Skeletal muscle tissue (tissue), 4 donors: ENCODE data around the gene ATG16L2. TPM values are rescaled to one million over a fixed set of nuclear protein-coding genes. Genes with fewer than 3 reads are reported as not detected.

Experiments
- H3K27ac ChIP-seq: one replicate; pipeline ENCODE4 v1.7.0; 2013; ENCODE audit warnings: mild to moderate bottlenecking, low read depth, low read length, inconsistent platforms
- H3K27me3 ChIP-seq, 3 donors: one replicate each; pipeline ENCODE4 v1.7.0; 2013; ENCODE audit warnings: low read length in 3 of 3; ENCODE audit not compliant: control insufficient read depth in 3 of 3, insufficient read depth in 3 of 3
- H3K36me3 ChIP-seq, 3 donors: one replicate each; pipeline ENCODE4 v1.7.0; 2013; ENCODE audit warnings: low read length in 3 of 3; ENCODE audit not compliant: control insufficient read depth in 3 of 3, insufficient read depth in 3 of 3
- H3K4me1 ChIP-seq, 3 donors: one replicate each; pipeline ENCODE4 v1.7.0; 2013; ENCODE audit warnings: low read length in 3 of 3, mild to moderate bottlenecking in 3 of 3; ENCODE audit not compliant: control insufficient read depth in 3 of 3, insufficient read depth in 3 of 3
- H3K4me3 ChIP-seq, 3 donors: one replicate each; pipeline ENCODE4 v1.7.0; 2013; ENCODE audit warnings: low read length in 3 of 3
- H3K9ac ChIP-seq, 3 donors: one replicate each; pipeline ENCODE4 v1.7.0; 2013; ENCODE audit warnings: low read length in 3 of 3, mild to moderate bottlenecking in 3 of 3, moderate library complexity in 2 of 3, low read depth in 1 of 3
- H3K9me3 ChIP-seq, 3 donors: one replicate each; pipeline ENCODE4 v1.7.0; 2013; ENCODE audit warnings: low read length in 3 of 3; ENCODE audit not compliant: control insufficient read depth in 3 of 3
- total RNA-seq: library from RNA; depleted of rRNA; stranded (reverse); fragments of >200 nt; gene quantifications from one replicate; pipeline ENCODE4 v1.2.3, GENCODE V29; 2014
- donor health status: Osteomylitis.

ATG16L2 gene
- total RNA-seq, 1 donor from 2014 or later: 7.3 TPM

DNA sequence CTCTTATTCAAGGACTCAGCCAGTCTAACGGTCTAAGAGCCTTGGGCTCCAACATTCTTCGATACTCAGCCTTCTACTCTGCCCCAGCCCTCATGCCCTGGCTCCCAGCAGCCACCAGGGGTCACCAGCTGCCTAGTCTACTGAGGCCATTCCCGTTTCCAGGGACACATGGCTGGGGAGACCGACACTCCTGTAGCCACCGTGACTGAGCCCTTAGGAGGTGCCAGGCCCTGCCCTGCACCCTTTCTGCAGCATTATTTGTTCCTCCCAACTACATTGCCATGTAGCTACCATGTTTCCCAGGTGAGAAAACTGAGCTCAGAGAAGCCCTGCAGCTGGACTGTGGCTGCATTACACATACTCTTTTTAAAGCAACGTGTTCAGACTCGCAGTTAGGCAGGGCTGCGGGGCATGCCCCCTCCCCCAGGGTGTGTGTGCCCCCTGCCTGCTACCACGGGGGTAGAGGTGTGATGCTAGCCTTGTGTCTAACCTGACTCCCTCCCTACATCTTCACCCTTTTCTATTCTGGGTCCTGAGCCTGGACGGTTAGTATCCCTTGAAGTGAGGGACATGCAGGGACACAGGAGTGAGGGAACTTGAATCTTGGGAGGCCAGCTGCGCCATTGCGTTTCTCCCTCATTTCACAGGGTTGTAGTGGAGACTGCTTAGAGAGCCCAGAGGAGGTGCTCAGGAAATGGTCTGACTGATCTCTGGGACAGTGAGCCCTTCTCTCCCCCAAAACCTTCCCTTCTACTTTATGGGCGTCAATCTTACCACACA, 17.5 kb downstream of the ATG16L2 start:
- H3K9ac ChIP-seq: peak overlapping the region in 1 of 3 donors; percentile 71
- peaks cover 35 to 47% (median 40%) of the 10 kb centered on the region in 3 donors for H3K4me1 ChIP-seq

DNA sequence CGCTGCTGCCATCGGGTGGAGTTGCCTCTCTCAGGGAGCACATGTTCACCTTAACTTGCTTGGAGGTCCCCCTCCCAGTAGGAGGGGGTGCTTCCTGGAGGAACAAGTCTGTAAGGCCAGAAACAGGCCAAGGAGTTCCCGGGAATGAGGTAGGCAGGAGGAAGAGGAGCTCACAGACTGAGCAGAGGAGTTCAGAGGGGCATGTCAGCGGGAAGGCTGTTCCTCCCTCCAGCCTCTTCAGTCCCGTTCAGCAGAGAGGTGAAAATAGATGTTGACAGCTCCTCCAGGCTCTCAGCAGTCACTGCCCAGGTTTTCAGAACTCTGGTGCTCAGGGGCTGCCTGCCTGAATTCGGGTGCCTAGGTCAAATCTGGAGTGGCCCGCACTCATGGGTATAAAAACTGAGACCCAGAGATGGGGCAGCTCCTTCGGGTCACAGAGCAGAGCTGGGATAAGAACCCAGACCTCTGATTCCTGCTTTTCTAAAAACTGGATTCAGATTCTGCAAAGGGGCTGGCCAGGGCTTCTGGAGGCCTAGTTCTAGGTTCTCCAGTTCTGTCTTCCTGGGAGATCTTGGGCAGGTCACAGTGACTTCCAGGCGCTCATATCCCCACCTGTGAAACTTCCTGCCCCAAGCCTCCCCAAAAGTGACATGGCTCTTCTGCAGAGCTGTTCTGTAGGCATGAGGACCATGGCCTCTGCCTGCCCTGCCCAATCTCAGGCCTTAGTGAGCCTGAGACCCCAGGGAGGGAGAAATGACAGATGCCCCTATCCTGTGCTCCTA, 18.3 kb downstream of the ATG16L2 start:
- Histone ChIP-seq H3K36me3 (peaks cover 2 to 13% (median 5%) of the 10 kb centered on the region in 3 donors), H3K4me1 (peaks cover 35 to 47% (median 40%) of the 10 kb centered on the region in 3 donors), H3K9me3 (no peaks in the 10 kb centered on the region), H3K9ac (peak overlapping the region in 1 of 3 donors; percentile 71), H3K27me3 (no peaks in the 10 kb centered on the region), H3K4me3 (no peak overlapping the region), H3K27ac (peak overlapping the region; percentile 36)

More for the DNA sequence above, 17.5 kb downstream of the ATG16L2 start:
- H3K4me3 ChIP-seq: no peak overlapping the region
- no peaks in the 10 kb centered on the region for H3K27me3 ChIP-seq
- H3K9me3 ChIP-seq: no peaks in the 10 kb centered on the region
- H3K36me3 ChIP-seq: peaks cover 2 to 11% (median 3%) of the 10 kb centered on the region in 3 donors
- peak overlapping the region; percentile 36 for H3K27ac ChIP-seq

DNA sequence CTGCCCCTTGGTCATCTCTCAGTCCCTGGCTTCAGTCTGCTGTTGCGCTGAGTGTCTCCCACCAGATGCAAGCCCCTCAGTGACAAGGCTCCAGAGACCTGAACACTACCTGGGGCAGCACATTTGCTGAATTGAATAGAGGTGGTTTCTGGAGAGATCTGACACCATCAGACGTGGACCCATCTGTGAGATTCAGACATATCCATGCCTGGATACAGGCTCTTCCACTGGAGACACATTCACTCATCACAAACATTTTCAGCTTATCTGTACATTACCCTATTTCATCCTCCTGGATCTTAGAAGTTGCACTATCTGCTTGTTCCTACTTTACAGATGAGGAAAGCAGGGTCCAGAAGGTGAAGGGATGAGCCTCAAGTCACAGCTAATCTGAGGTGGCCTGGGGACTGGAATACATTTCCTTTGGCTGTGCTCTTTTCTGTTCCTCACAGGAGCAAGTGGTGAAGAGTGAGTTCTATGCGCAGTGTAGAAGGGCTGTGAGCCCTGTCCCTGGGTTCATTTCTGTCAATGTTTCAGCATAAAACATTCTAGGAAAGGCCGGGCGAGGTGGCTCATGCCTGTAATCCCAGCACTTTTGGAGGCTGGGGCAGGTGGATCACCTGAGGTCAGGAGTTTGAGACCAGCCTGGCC, 19.0 kb downstream of the ATG16L2 start:
- H3K36me3 ChIP-seq: peaks cover 2 to 16% (median 8%) of the 10 kb centered on the region in 3 donors
- peak overlapping the region in 1 of 3 donors; percentile 25 for H3K9ac ChIP-seq
- no peaks in the 10 kb centered on the region for H3K9me3 ChIP-seq
- H3K27ac ChIP-seq: peak overlapping the region; percentile 36
- H3K4me1 ChIP-seq: peaks cover 36 to 45% (median 38%) of the 10 kb centered on the region in 3 donors
- H3K27me3 ChIP-seq: no peaks in the 10 kb centered on the region
- no peak overlapping the region for H3K4me3 ChIP-seq

- Histone ChIP-seq H3K36me3 (peaks cover 2 to 10% (median 5%) of the 10 kb centered on the region in 3 donors), H3K27ac (peak overlapping the region; percentile 79), H3K4me1 (peaks cover 34 to 44% (median 39%) of the 10 kb centered on the region in 3 donors), H3K4me3 (no peak overlapping the region), H3K27me3 (no peaks in the 10 kb centered on the region), H3K9ac (no peak overlapping the region), H3K9me3 (no peaks in the 10 kb centered on the region)
These were observed 19.7 kb downstream of the ATG16L2 start for GRCh38 chr11:72833811-72834493.

- Histone ChIP-seq H3K27me3 (no peaks in the 10 kb centered on the region), H3K4me3 (no peak overlapping the region), H3K27ac (peak overlapping the region; percentile 79), H3K36me3 (peaks cover 4 to 16% (median 12%) of the 10 kb centered on the region in 3 donors), H3K4me1 (peaks cover 34 to 44% (median 39%) of the 10 kb centered on the region in 3 donors), H3K9ac (no peak overlapping the region), H3K9me3 (no peaks in the 10 kb centered on the region)
These were observed 20.7 kb downstream of the ATG16L2 start for GRCh38 chr11:72834905-72835304.

- H3K36me3 ChIP-seq: peaks cover 8 to 24% (median 16%) of the 10 kb centered on the region in 3 donors
- no peak overlapping the region for H3K9ac ChIP-seq
- no peaks in the 10 kb centered on the region for H3K9me3 ChIP-seq
- peaks cover 33 to 44% (median 39%) of the 10 kb centered on the region in 3 donors for H3K4me1 ChIP-seq
- no peaks in the 10 kb centered on the region for H3K27me3 ChIP-seq
- peak overlapping the region; percentile 79 for H3K27ac ChIP-seq
- H3K4me3 ChIP-seq: no peak overlapping the region
These were observed 21.9 kb downstream of the ATG16L2 start for GRCh38 chr11:72836111-72836510.

- H3K36me3 ChIP-seq: peaks cover 14 to 40% (median 25%) of the 10 kb centered on the region in 3 donors
- H3K27me3 ChIP-seq: no peaks in the 10 kb centered on the region
- no peak overlapping the region for H3K4me3 ChIP-seq
- peaks cover 19 to 26% (median 24%) of the 10 kb centered on the region in 3 donors for H3K4me1 ChIP-seq
- H3K27ac ChIP-seq: no peak overlapping the region
- H3K9me3 ChIP-seq: no peaks in the 10 kb centered on the region
- no peak overlapping the region for H3K9ac ChIP-seq
These were observed 24.6 kb downstream of the ATG16L2 start for GRCh38 chr11:72838691-72839305.

DNA sequence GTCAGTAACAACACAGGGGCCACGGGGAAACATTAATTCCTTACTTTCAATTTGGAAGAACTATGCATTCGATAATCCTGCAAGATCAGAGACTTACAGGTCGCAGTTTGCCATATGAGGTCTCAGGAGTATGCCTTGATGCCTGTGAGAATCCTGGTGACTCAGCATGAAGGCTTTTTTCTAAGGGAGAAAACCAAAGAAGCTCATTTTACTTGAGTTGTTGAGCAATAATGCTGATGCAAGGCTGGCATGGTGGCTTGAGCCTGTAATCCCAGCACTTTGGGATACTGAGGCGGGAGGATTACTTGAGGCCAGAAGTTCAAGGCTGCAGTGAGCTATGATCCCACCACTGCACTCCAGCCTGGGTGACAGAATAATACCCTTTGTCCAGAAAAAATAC, 26.6 kb downstream of the ATG16L2 start:
- Histone ChIP-seq H3K9ac (no peak overlapping the region), H3K27me3 (no peaks in the 10 kb centered on the region), H3K9me3 (no peaks in the 10 kb centered on the region), H3K27ac (no peak overlapping the region), H3K4me1 (peaks cover 9 to 10% (median 10%) of the 10 kb centered on the region in 3 donors), H3K36me3 (peaks cover 14 to 44% (median 25%) of the 10 kb centered on the region in 3 donors), H3K4me3 (no peak overlapping the region)

DNA sequence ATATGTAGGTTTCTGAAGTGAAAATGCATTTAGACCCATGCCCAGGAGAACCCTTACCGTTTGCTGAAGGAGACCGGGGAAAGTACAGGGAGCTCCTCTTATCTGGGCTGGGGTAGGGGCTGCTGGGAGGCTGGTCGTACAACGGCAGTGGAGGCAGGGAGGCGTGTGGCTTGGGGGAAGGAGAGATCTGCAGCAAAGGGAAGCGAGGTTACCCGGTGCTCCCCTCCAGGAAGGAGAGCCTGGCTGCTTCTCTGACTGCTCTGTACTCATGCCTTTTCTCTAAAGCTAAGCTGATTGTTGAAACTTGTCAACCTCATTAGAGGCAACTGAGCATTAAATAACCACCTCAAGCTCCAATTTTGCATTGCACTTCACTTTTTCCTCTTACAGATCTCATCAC, 27.2 kb downstream of the ATG16L2 start:
- H3K36me3 ChIP-seq: peaks cover 14 to 44% (median 25%) of the 10 kb centered on the region in 3 donors
- peaks cover 4 to 7% (median 4%) of the 10 kb centered on the region in 3 donors for H3K4me1 ChIP-seq

More for the DNA sequence above, 27.2 kb downstream of the ATG16L2 start:
- Histone ChIP-seq H3K27me3 (no peaks in the 10 kb centered on the region), H3K27ac (no peak overlapping the region), H3K9ac (no peak overlapping the region), H3K9me3 (no peaks in the 10 kb centered on the region), H3K4me3 (no peak overlapping the region)
